GM12891 (cell line): Measurements from ENCODE around the gene IL22RA2.

Source experiments
- PAX5 ChIP-seq: IDR thresholded peaks from 2 replicates; pipeline ENCODE4 v1.6.1; 2011; ENCODE audit warnings: low read length, moderate library complexity, mild to moderate bottlenecking; ENCODE audit not compliant: insufficient read depth, severe bottlenecking
- POLR2A ChIP-seq: IDR thresholded peaks from 2 replicates; pipeline ENCODE4 v1.6.1; 2011; ENCODE audit warnings: low read depth, low read length, control low read depth
- POLR2AphosphoS5 ChIP-seq: IDR thresholded peaks from 2 replicates; pipeline ENCODE4 v1.6.1; 2011; ENCODE audit warnings: low read depth, low read length, control low read depth
- POU2F2 ChIP-seq: IDR thresholded peaks from 2 replicates; pipeline ENCODE4 v1.6.1; 2011; ENCODE audit warnings: low read depth, mild to moderate bottlenecking, control low read depth, low read length, moderate library complexity
- TAF1 ChIP-seq: IDR thresholded peaks from 2 replicates; pipeline ENCODE4 v1.6.1; 2011; ENCODE audit warnings: low read depth, low read length, control low read depth

- no peak for TF ChIP-seq POLR2AphosphoS5
- TF ChIP-seq TAF1: no peak
- no peak for TF ChIP-seq POLR2A
- no peak for TF ChIP-seq PAX5
- no peak for TF ChIP-seq POU2F2
Observed at GRCh38 chr6:137157601-137158000, 15.8 kb downstream of the IL22RA2 start.
